ENCODE measurements around the gene LMOD1. TPM values are rescaled to one million over a fixed set of nuclear protein-coding genes. Genes with fewer than 3 reads are reported as not detected.
"Not testable (repeated sequence)": the region's sequence is repeated elsewhere in the genome, so short reads cannot be mapped to it uniquely, and the experiment has no call there.

The LMOD1 gene
- polyA plus RNA-seq (ENCODE audit: insufficient read length) = 3.9 TPM
- long read RNA-seq, donor 1 = 0 reads
- long read RNA-seq, donor 2 = 0 reads
- long read RNA-seq, donor 3 = 0 reads
- long read RNA-seq, donor 4 = 0 reads
- long read RNA-seq, donor 5 = 0 reads
- long read RNA-seq, donor 6 = 0 reads
- long read RNA-seq, donor 7 = 0 reads
- long read RNA-seq, donor 8 = 0 reads

DNA sequence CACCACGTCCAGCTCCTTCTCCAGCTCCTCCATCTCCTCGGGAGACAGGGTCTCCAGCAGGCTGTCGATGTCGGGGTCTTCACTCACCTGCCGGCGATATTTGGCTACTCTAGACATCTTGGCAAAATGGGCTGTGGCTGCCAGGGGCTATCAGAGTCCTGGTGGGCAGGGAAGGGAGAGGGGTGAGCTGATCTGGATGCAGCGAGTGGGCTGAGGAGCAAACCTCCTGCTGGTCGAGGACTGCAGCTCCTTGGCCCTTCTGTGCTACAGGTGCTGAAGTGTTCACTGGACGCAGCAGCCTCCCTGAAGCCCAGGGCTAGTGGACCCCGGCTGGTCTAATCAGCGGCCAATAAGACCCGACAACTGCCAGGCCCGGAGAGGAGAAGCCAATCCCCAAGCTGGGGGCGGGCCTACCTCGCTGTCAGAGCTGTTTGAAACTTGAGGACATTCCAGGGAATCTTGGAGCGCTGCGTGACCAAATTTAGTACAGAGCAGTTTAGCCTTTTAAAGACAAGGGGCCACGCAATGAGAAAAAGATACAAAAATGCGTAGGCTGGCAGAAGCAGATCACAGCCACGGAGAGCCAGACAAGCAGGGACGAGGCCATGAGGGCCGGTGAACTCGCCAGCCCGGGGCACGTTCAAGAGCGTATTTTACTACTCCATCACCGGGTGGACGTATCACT lies at the start of gene LMOD1:
Gene LMOD1, minus strand, starts transcription at position 325 of the 685 bp plus-strand sequence. Its CDS starts 208 bp downstream, at position 117.
- peak; percentile 94 for DNase-seq

- no peak for DNase-seq
These were observed 44.1 kb upstream of the LMOD1 start for GRCh38 chr1:201990427-201990826.

GRCh38 chr1:201989354-201990128 lies 43.2 kb upstream of the LMOD1 start:
- DNase-seq = no peak

DNA sequence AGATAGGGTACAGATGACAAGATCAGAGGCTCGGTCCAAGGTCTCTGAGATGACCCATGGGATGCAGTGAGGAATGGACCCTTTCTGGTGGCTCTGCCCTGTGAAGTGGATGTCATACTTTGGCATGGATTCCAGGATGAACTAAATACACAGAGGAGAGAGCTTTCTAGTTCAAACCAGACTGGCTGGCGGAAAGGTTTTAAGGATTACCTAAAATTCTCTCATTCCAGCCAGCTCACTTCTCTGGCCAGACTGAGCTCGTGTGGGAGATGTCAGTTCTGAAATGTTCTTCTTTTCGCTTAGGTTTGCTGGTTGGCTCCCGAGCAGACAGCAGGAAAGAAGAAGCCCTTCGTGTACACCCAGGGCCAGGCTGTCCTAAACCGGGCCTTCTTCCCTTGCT lies 42.3 kb upstream of the LMOD1 start:
- DNase-seq = no peak

GRCh38 chr1:201985355-201985754 lies 39.0 kb upstream of the LMOD1 start:
- no peak for DNase-seq

- DNase-seq = no peak
These were observed 38.1 kb upstream of the LMOD1 start for GRCh38 chr1:201984446-201984845.

- DNase-seq = no peak
These were observed 37.0 kb upstream of the LMOD1 start for GRCh38 chr1:201983380-201983805.

DNA sequence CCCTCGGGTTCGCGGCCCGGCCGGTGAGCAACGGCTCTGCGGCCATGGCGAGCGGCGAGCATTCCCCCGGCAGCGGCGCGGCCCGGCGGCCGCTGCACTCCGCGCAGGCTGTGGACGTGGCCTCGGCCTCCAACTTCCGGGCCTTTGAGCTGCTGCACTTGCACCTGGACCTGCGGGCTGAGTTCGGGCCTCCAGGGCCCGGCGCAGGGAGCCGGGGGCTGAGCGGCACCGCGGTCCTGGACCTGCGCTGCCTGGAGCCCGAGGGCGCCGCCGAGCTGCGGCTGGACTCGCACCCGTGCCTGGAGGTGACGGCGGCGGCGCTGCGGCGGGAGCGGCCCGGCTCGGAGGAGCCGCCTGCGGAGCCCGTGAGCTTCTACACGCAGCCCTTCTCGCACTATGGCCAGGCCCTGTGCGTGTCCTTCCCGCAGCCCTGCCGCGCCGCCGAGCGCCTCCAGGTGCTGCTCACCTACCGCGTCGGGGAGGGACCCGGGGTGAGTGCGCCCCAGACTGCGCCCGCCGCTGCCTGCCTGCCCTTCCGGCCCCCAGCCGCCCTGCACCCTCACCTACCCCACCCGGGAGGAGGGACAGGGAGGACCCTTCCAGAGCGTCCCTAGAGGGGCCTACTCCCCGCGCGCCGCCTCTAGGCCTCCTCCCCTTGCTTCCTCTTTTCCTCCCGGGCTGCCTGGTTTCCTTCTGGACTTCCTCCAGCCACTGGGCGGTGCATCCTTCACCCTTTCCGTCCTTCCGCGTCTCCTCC lies 36.5 kb upstream of the LMOD1 start, which contains the start of gene RNPEP:
Gene RNPEP, plus strand, starts transcription at position 26 of the 757 bp plus-strand sequence. Its CDS starts 19 bp downstream, at position 45.
- peak; percentile 60 for DNase-seq

- peak; percentile 60 for DNase-seq
These were observed 35.8 kb upstream of the LMOD1 start for GRCh38 chr1:201982082-201982622.

DNA sequence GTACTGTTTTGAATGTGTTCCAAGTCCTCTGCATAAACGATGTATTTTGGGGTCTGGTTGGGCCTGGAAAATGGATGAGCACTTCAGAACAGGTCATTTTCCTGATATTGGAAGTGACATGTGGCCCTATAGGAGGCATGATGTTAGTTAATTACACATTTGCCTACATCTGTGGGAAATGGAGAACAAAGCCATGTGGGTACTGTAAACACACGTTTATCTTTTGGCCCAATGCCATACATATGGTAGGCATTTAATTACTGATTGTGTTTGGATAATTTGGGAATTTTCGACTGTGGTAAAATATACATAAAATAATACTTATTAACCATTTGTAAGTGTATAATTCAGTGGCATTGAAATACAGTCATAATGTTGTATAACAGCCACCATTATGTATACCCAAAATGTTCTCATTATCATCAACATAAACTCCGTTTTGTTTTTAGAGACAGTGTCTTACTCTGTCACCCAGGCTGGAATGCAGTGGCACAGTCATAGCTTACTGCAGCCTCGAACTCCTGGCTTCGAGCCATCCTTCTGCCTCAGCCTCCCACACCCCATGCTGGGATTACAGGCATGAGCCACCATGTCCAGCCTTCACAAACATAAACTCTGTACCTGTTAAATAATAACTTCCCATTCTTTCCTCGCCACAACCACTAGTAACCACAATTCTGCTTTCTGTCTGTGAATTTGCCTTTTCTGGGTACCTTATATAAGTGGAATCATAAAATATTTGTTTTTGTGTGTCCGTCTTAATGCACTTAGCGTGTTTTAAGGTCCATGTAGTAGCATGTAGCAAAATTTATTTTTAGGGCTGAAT lies 24.2 kb upstream of the LMOD1 start:
- DNase-seq = no peak

DNA sequence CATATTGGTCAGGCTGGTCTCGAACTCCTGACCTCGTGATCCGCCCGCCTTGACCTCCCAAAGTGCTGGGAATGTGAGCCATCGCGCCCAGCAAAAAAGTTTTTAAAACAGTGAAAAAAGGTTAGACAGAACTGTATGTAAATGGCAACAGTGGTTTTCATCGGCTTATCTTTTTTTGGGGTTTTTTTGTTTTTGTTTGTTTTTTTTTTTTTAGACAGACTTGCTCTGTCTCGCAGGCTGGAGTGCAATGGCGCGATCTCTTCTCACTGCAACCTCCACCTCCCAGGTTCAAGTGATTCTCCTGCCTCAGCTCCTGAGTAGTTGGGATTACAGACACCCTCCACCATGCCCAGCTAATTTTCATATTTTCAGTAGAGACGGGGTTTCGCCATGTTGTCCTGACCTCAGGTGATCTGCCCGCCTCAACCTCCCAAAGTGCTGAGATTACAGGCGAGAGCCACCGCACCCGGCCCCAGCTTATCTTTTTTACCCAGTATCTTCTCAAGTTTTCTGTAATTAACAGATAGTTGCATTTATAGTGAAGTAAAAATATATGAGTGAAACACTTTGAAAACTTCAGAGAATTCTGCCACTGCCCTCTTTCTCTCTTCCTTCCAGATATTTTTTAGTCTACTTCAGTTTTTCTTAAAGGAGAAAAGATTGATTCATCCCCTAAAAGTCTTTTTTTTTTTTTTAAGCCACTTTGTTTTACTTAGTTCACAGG lies 22.0 kb upstream of the LMOD1 start:
- DNase-seq = no peak

- DNase-seq = no peak
These were observed 19.8 kb upstream of the LMOD1 start for GRCh38 chr1:201966171-201966570.

DNA sequence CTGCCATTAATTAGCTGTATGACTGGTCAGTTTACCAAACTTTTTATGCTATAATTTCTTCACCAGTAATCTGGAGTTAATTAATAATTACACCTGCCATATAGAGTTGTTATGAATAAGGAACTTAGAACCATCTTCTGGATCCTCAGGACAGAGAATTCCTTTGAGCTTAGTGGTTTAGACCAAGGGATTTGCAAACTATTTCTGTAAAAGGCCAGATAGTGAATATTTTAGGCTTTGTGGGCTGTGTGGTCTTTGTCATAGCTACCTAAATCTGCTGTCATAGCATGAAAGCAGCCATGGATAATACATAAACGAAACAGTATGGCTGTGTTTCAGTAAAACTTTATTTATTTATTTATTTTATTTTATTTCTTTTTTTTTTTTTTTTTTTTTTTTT lies 17.9 kb upstream of the LMOD1 start:
- no peak for DNase-seq

DNA sequence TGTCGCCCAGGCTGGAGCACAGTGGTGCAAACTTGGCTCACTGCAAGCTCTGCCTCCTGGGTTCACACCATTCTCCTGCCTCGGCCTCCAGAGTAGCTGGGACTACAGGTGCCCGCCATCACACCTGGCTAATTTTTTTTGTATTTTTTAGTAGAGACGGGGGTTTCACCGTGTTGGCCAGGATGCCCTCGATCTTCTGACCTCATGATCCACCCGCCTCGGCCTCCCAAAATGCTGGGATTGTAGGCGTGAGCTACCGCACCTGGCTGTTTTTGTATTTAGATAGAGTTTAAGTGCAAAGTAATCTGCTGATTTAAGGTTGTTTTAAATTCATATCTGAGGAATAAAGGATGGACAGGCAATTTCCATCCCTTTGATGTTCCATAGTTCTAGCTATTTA lies 16.0 kb upstream of the LMOD1 start:
- DNase-seq = not testable (repeated sequence)

DNA sequence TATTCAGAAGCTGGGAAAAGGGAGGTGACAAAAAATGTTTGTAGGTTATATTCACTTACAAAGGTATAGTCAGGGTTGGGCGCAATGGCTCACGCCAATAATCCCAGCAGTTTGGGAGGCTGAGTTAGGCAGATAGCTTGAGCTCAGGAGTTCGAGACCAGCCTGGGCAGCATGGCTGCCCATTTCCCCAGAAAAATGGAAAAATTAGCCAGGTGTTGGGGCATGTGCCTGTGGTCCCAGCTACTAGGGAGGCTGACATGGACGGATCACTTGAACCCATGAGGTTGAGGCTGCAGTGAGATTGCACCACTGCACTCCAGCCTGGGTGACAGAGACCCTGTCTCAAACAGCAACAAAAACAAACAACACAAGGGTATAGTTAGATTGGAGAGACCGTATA lies 12.0 kb upstream of the LMOD1 start:
- DNase-seq = no peak

GRCh38 chr1:201955729-201956143 lies 9.4 kb upstream of the LMOD1 start:
- no peak for DNase-seq

- DNase-seq = peak; percentile 98
These were observed 8.8 kb upstream of the LMOD1 start, which contains the start of gene TIMM17A for GRCh38 chr1:201955009-201955728. Gene TIMM17A, plus strand, starts transcription at chr1:201955503. Its CDS starts 24 bp downstream, at chr1:201955527.

DNA sequence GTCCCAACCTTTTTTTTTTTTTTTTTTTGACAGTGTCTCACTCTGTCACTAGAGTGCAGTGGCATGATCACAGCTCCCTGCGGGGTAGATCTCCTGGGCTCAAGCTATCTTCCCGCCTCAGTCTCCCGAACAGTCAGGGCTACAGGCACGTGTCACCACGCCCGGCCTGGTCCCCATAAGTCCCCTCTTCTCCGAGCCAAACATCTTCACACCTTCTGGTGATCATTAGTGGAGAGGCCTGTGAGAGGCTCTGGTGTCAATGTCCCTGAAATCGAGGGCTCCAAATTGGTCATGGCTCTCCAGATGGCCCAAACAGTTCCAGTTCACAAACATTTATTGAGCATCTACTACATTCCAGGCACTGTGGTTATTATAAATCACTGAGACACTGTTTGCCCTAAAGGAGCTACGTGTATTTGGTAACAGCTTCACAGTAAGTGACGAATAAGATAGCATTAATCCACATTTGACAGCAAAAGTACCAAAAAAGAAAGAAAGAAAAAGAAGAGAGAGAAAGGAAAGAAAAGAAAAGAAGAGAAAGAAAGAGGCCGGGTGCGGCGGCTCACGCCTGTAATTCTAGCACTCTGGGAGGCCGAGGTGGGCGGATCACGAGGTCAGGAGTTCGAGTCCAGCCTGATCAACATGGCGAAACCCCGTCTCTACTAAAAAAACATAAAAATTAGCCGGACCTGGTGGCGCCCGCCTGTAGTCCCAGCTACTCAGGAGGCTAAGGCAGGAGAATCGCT lies 8.1 kb upstream of the LMOD1 start:
- no peak for DNase-seq

- DNase-seq = no peak
These were observed 3.1 kb upstream of the LMOD1 start for GRCh38 chr1:201949491-201949890.
